HG03139 (cell line): ENCODE results near the gene SVBP.

Source experiments
- ATAC-seq: cut with Tn5 transposase; IDR thresholded peaks from one replicate; pipeline ENCODE4 v1.9.1; 2021; ENCODE audit not compliant: unreplicated experiment

Gene SVBP

GRCh38 chr1:42765832-42766740, 51.1 kb downstream of the SVBP start:
- peak; percentile 12 for ATAC-seq

- ATAC-seq, result no peak
These were observed 51.9 kb downstream of the SVBP start for GRCh38 chr1:42765269-42765668.

- no peak for ATAC-seq
These were observed 54.9 kb downstream of the SVBP start for GRCh38 chr1:42762269-42762668.

DNA sequence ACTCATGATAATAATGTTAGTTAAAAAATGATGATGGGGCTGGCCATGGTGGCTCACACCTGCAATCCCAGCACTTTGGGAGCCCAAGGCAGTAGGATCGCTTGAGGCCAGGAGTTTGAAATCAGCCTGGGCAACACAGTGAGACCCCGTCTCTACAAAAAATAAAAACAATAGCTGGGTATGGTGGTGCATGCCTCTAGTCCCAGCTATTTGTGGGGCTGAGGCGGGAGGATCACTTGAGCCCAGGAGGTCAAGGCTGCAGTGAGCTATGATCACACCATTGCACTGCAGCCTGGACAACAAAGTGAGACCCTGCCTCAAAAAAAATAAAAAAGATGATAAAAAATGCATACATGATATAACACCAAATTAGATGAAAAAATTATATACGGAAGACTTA, 55.6 kb downstream of the SVBP start:
- no peak for ATAC-seq

GRCh38 chr1:42759114-42759513, 58.1 kb downstream of the SVBP start:
- ATAC-seq, result no peak

- no peak for ATAC-seq
These were observed 58.6 kb downstream of the SVBP start for GRCh38 chr1:42758641-42759040.

GRCh38 chr1:42757892-42758275, 59.3 kb downstream of the SVBP start:
- no peak for ATAC-seq
